HG02759 (cell line): ENCODE measurements around the gene FMN2.

Experiments used
- ATAC-seq: cut with Tn5 transposase; IDR thresholded peaks from one replicate; pipeline ENCODE4 v1.9.1; 2021; ENCODE audit warnings: mild to moderate bottlenecking, moderate library complexity; ENCODE audit not compliant: unreplicated experiment

FMN2 gene

DNA sequence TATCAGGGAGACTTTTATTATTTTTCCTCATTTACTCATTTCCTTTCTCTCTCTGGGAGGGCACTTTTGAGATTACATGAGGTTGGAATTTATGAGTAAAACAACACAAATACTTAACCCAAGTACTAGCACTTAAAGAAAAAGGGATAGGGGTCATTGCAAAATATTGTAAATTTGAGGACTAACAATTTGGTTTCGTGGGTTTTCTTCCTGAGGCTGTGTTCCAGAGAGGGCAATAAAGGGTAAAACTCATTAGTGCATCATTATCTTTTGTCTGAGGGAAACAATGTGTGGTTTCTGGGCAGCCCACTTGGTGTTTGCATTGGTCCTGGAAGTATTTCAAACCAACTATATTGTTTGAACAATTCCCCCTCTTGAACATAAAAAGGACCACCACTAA is 423.8 kb downstream of the FMN2 start:
- no peak for ATAC-seq

- no peak for ATAC-seq
These were observed 424.4 kb downstream of the FMN2 start for GRCh38 chr1:240516069-240516468.

DNA sequence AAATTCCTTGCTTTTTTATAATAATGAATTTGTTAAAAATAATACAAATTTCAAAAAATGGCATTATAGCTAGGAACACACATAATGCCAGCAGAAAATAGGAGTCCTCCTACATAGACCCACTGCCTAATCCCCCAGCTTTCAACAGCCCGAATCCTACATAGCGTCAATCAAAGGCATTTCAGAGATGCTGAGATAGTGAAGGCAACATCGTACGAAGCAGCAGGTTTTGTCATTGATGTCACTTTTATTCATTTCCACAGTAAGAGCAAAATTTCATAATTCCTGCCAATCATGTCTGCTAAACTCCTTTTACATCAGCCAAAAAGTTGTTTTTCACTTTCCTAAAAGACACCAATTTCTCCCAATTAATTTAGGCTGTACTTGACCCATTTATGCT is 426.2 kb downstream of the FMN2 start:
- no peak for ATAC-seq

DNA sequence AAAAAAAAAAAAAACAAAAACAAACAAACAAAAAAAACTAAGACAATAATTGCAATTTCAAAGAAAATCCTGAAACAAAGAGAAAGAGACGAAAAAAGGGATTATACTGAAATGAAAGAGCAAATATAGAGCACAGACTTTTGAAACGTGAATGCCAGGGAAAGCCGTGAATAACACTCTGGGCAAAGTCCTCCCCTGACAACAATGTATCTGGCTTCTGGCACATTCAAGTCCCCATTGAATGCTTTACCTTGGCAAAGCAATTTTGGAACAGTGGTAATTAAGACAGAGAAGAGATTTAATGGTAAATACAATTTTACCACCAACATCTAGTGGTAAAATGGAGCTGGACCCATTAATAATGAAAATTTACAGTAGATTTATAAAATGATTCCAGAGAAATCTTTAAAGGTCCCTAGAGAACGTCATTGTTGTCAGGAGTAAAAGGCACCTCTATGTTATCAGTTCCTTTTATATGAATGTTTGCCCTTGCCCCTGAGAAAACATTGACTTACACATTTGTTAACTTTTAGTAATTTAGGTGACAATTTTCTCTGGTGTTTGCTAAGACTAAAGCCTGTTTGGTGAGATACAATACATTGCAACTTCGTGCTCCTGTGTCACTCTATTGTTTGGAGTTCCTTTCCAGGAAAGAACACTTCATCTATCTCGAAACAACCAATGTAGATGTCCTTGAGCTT is 430.6 kb downstream of the FMN2 start:
- no peak for ATAC-seq

DNA sequence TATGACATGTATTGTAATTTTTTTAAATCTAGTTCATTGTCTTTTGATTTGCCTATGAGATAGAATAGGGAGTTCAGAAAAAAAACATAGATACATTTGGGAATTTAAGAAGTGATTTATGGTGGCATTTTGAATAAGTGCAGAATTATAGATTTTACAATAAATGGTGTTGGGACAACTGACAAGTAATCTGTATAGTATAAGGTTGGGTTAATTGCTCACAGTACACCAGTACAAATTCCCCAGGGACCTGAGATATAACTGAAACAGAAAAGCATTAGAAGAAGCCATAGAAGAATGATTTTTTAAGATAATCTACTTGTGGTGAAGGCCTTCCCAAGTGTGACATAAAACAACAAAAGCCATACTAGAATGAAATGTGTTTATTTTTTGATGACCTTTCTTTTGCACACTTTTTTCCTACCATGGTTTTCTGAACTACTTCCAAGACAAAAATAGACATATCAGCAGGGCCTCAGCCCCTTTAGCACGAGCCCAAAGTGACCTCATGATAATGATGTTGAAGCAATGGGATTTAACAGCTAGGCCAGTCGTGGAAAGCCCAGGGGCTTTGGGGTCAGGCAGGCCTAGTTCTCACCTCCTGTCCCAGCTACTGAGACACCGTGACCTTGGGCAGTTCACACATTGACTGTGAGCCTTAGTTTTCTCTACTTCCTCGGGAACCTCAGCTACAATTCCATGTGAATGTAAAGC is 432.8 kb downstream of the FMN2 start:
- ATAC-seq, result no peak
